Kidney (tissue), 14 donors: ENCODE measurements around the gene ABHD2. TPM values are rescaled to one million over a fixed set of nuclear protein-coding genes. Genes with fewer than 3 reads are reported as not detected.

Experiments used
- DNase-seq, 5 donors: peaks; one replicate each; pipeline ENCODE4 v3.0.0-alpha.2; 2013 to 2020
- FAIRE-seq: peaks from 2 replicates; lab custom pipeline; 2012; peaks lifted over from hg19 to GRCh38; lab: Jason Lieb, UNC
- H3K27ac ChIP-seq, 2 donors: one replicate each; pipeline ENCODE4 v1.7.0; 2013; ENCODE audit warnings: low read depth in 2 of 2, low read length in 2 of 2, inconsistent platforms in 1 of 2
- H3K27me3 ChIP-seq: one replicate; pipeline ENCODE4 v1.7.1; 2013; ENCODE audit warnings: low read length, inconsistent platforms; ENCODE audit not compliant: control insufficient read depth, insufficient read depth
- H3K36me3 ChIP-seq, 3 donors: one replicate each; pipeline versions ENCODE4 v1.7.0 to v1.7.1; 2013; ENCODE audit warnings: low read length in 3 of 3, control low read depth in 1 of 3, inconsistent platforms in 1 of 3; ENCODE audit not compliant: insufficient read depth in 3 of 3, control insufficient read depth in 2 of 3
- H3K4me1 ChIP-seq, 3 donors: one replicate each; pipeline versions ENCODE4 v1.7.0 to v1.7.1; 2013; ENCODE audit warnings: low read length in 3 of 3, inconsistent platforms in 1 of 3, low read depth in 1 of 3; ENCODE audit not compliant: control insufficient read depth in 2 of 3, insufficient read depth in 2 of 3
- H3K4me3 ChIP-seq, 3 donors: one replicate each; pipeline versions ENCODE4 v1.7.0 to v1.8.1; 2013; ENCODE audit warnings: low read length in 3 of 3, control low read depth in 1 of 3, inconsistent platforms in 1 of 3
- H3K9ac ChIP-seq, 3 donors: one replicate each; pipeline versions ENCODE4 v1.7.0 to v1.7.1; 2013; ENCODE audit warnings: low read length in 3 of 3, control low read depth in 1 of 3, inconsistent platforms in 1 of 3
- H3K9me3 ChIP-seq, 3 donors: one replicate each; pipeline versions ENCODE4 v1.7.0 to v1.7.1; 2013; ENCODE audit warnings: low read length in 3 of 3, control low read depth in 1 of 3, inconsistent platforms in 1 of 3; ENCODE audit not compliant: control insufficient read depth in 2 of 3, insufficient read depth in 1 of 3
- intact Hi-C: fragments of 100-400 bp; cut with DNase I; formaldehyde crosslinking; loops from one replicate; pipeline ENCODE4 v1.11.1; 2022
- polyA plus RNA-seq: library from polyadenylated mRNA; stranded (reverse); fragments of 350-450 nt; fragmentation: Illumina TruSeq; extraction: RNeasy Lipid Tissue Mini Kit (QIAGEN cat#74804); gene quantifications from one replicate; pipeline ENCODE4 v1.2.3, GENCODE V29; 2014; ENCODE audit warnings: low read depth, low replicate concordance; ENCODE audit not compliant: insufficient read depth
- total RNA-seq: library from RNA; stranded (reverse); fragmentation: NEBNext Ultra II Directional; extraction: Animal tissue kit (Norgen Biotek cat#: 25700); gene quantifications from one replicate; pipeline ENCODE4 v1.2.1, GENCODE V29; 2021
- TF ChIP-seq, protein P1 (sequence below): IDR thresholded peaks from 3 replicates; pipeline ENCODE4 v1.5.1; 2012; ENCODE audit warnings: mild to moderate bottlenecking, moderate library complexity, borderline replicate concordance; ENCODE audit not compliant: insufficient read depth; ENCODE audit errors: extremely low read depth
- donor health status: control.
- donor health status: control.
- donor health status: control.
- donor health status: control.
- donor health status: control.
- donor health status: DM: yes; HTN: yes; CAD: no.
- donor health status: Normal renal cell carcinoma (clear cell type).

Gene ABHD2
- total and polyA plus RNA-seq, 2 donors from 2014 or later, result 13.3 to 123 TPM

DNA sequence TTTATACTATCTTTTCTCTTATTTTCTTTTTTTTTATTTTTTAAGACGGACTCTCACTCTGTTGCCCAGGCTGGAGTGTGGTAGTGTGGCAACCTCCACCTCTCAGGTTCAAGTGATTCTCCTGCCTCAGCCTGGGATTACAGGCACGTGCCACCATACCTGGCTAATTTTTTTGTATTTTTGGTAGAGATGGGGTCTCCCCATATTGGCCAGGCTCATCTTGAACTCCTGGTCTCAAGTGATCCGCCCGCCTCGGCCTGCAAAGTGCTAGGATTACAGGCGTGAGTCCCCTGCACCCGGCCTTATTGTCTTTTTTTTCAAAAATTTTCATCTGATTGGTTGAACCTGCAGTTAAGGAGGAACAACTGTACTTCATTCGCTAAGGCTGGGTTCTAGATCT lies 21.8 kb downstream of the ABHD2 start:
- Histone ChIP-seq H3K9me3 (no peaks in the 10 kb centered on the region), H3K4me3 (no peak overlapping the region), H3K36me3 (no peaks in the 10 kb centered on the region), H3K27me3 (no peaks in the 10 kb centered on the region), H3K4me1 (peaks cover 0 to 20% (median 5%) of the 10 kb centered on the region in 3 donors), H3K27ac (no peak overlapping the region), H3K9ac (no peak overlapping the region)
- intact Hi-C loops, result no loop called here
- FAIRE-seq (no peak), DNase-seq (no peak)
- TF ChIP-seq, protein P1, sequence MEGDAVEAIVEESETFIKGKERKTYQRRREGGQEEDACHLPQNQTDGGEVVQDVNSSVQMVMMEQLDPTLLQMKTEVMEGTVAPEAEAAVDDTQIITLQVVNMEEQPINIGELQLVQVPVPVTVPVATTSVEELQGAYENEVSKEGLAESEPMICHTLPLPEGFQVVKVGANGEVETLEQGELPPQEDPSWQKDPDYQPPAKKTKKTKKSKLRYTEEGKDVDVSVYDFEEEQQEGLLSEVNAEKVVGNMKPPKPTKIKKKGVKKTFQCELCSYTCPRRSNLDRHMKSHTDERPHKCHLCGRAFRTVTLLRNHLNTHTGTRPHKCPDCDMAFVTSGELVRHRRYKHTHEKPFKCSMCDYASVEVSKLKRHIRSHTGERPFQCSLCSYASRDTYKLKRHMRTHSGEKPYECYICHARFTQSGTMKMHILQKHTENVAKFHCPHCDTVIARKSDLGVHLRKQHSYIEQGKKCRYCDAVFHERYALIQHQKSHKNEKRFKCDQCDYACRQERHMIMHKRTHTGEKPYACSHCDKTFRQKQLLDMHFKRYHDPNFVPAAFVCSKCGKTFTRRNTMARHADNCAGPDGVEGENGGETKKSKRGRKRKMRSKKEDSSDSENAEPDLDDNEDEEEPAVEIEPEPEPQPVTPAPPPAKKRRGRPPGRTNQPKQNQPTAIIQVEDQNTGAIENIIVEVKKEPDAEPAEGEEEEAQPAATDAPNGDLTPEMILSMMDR, result no peak

DNA sequence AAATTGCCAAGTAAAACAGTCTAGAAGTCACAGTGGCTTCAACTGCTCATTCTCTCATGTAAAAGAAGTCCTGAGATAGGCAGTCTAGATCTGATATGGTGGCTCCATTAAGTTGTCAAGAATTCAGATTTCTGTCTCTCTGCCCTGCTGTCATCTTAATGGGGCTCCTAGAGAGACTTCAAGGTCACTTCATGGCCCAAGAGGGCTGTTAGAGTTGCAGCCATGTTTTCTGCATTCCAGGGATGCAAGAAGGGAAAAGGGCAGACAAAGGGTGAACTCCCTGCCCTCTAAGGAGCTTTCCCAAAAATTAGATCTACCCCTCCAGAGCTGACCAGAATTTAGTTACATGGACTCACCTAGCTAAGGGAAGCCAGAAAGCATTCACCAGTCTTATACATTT lies 23.1 kb downstream of the ABHD2 start:
- FAIRE-seq, result no peak
- H3K27ac ChIP-seq, result no peak overlapping the region

DNA sequence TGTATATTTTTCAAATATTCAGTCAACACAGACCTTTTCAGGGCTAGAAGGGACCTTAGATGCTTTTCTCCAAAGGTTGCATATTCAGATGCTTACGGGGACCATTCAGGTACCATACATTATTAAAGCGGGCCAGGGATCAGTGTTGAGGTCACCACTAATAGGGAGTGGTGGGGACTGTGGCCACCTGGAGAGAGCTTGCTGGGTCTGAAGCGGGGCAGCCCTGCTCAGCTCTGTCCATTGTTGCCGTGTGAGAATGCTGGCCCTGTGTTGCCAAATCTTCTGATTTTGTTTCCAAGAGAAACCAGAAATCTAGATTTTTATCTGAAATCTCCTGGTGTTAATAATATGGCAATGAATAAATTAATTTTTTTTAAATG lies 23.7 kb downstream of the ABHD2 start:
- H3K27me3 ChIP-seq, result no peaks in the 10 kb centered on the region
- H3K4me3 ChIP-seq, result no peak overlapping the region
- H3K27ac ChIP-seq, result peak overlapping the region; percentile 35 to 60
- H3K9ac ChIP-seq, result no peak overlapping the region
- TF ChIP-seq, protein P1, result no peak
- intact Hi-C loops, result no loop called here
- H3K4me1 ChIP-seq, result peaks cover 0 to 20% (median 0%) of the 10 kb centered on the region in 3 donors
- peaks cover 0 to 4% (median 0%) of the 10 kb centered on the region in 3 donors for H3K36me3 ChIP-seq
- FAIRE-seq (no peak), DNase-seq (no peak)
- no peaks in the 10 kb centered on the region for H3K9me3 ChIP-seq

More for the DNA sequence above, 23.1 kb downstream of the ABHD2 start:
- Histone ChIP-seq H3K9ac (no peak overlapping the region), H3K27me3 (no peaks in the 10 kb centered on the region), H3K9me3 (no peaks in the 10 kb centered on the region), H3K4me3 (no peak overlapping the region), H3K4me1 (peaks cover 0 to 20% (median 0%) of the 10 kb centered on the region in 3 donors), H3K36me3 (peaks cover 0 to 1% (median 0%) of the 10 kb centered on the region in 3 donors)
- TF ChIP-seq, protein P1, result no peak
- intact Hi-C loops, result no loop called here
- no peak for DNase-seq

DNA sequence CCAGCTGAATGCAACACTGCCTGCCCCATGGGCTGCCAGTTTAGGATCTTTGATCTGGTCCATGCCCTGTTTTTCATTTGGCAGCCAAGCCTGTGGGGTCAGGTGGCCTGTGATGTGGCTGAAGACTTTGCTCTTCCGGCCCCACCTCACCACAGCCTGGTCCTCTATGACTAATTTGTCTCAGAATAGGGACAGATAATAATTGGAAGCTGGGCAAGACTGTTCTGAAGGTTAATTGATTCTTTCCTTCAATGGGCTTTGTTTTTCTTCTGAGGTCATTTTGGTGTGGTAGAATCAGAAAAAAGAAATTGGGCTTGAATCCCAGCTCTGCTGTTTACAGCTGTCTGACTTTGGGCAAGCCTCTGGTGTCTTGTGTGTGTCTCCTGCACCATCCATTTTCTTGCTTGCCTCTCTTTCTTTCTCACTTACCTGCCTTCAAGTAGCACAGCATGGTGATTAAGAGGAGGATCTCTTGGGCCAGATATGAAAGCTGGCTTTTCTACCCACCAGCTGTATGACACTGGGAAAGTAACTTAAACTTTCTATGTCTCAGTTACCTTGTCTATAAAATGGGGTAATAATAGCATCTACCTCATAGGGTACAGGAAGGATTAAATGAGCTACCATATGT lies 24.2 kb downstream of the ABHD2 start:
- intact Hi-C loops, result no loop called here
- no peak for DNase-seq
- Histone ChIP-seq H3K4me3 (no peak overlapping the region), H3K36me3 (peaks cover 0 to 8% (median 2%) of the 10 kb centered on the region in 3 donors), H3K9ac (no peak overlapping the region), H3K4me1 (peaks cover 0 to 20% (median 0%) of the 10 kb centered on the region in 3 donors), H3K27me3 (no peaks in the 10 kb centered on the region), H3K9me3 (no peaks in the 10 kb centered on the region), H3K27ac (peak overlapping the region in 1 of 2 donors; percentile 2)
- FAIRE-seq, result no peak
- TF ChIP-seq, protein P1, result no peak
